Panc1 (cell line): ENCODE results near the gene WASHC3. TPM values are rescaled to one million over a fixed set of nuclear protein-coding genes. Genes with fewer than 3 reads are reported as not detected.

Experiments used
- ATAC-seq: fragments of 200-7000 bp; cut with Tn5 transposase; 2 replicates; pipeline ENCODE4 v1.9.1; 2020; ENCODE audit warnings: mild to moderate bottlenecking, moderate library complexity
- Bru-seq: library from RNA; stranded (reverse); fragments of 400-500 nt; gene quantifications from one replicate; lab custom pipeline; 2021; lab: Mats Ljungman, UMichigan
- BruChase-seq, 2 experiments: library from RNA; stranded (reverse); fragments of 400-500 nt; gene quantifications; one replicate each; lab custom pipeline; 2021; lab: Mats Ljungman, UMichigan
- BruUV-seq: library from RNA; stranded (reverse); fragments of 400-500 nt; replicated peaks from 2 replicates; lab custom pipeline; 2021; lab: Mats Ljungman, UMichigan
- CTCF ChIA-PET: fragments of 300-600 bp; sonication (Branson Sonifier 250); formaldehyde crosslinking; loops from one replicate; lab custom pipeline; 2022; ENCODE audit warnings: antibody characterized with exemption; lab: Charles Lee
- POLR2A ChIA-PET: fragments of 300-600 bp; sonication (Branson Sonifier 250); formaldehyde crosslinking; loops from one replicate; lab custom pipeline; 2022; ENCODE audit warnings: antibody characterized with exemption; lab: Charles Lee
- DNase-seq: peaks from one replicate; pipeline ENCODE4 v3.0.0-alpha.2; 2010; ENCODE audit warnings: low read depth, low spot score
- H3K27ac ChIP-seq: 2 replicates; pipeline ENCODE4 v1.5.1; 2011; ENCODE audit warnings: mild to moderate bottlenecking, low read length, inconsistent platforms
- H3K27me3 ChIP-seq: fragments of 200-500 bp; sonication (Bioruptor generic); 2 replicates; pipeline ENCODE4 v1.6.0; 2014; ENCODE audit warnings: low read length, inconsistent platforms; ENCODE audit not compliant: control insufficient read depth, insufficient read depth
- H3K36me3 ChIP-seq: fragments of 200-500 bp; sonication (Bioruptor generic); 2 replicates; pipeline ENCODE4 v1.5.1; 2014; ENCODE audit warnings: inconsistent platforms, mild to moderate bottlenecking, low read length, moderate library complexity; ENCODE audit not compliant: control insufficient read depth, insufficient read depth
- H3K4me1 ChIP-seq: 2 replicates; pipeline ENCODE4 v1.5.1; 2011; ENCODE audit warnings: inconsistent platforms, mild to moderate bottlenecking, low read length, moderate library complexity; ENCODE audit not compliant: control insufficient read depth, insufficient read depth
- H3K4me3 ChIP-seq, 2 experiments: 2 replicates each; pipeline ENCODE4 v1.5.1; 2011 to 2012; ENCODE audit warnings: low read depth in 2 of 2, low read length in 2 of 2, mild to moderate bottlenecking in 2 of 2, inconsistent platforms in 1 of 2, moderate library complexity in 1 of 2
- H3K9me3 ChIP-seq: fragments of 200-500 bp; sonication (Bioruptor generic); 2 replicates; pipeline ENCODE4 v1.5.1; 2014; ENCODE audit warnings: low read depth, mild to moderate bottlenecking, inconsistent platforms, low read length, moderate library complexity; ENCODE audit not compliant: control insufficient read depth, insufficient read depth
- CTCF ChIP-seq: fragments of 450-650 bp; IDR thresholded peaks from 2 replicates; pipeline ENCODE4 v1.5.1; 2017; ENCODE audit warnings: mild to moderate bottlenecking
- POLR2AphosphoS5 ChIP-seq: IDR thresholded peaks from 2 replicates; pipeline ENCODE4 v1.6.1; 2012; ENCODE audit warnings: mild to moderate bottlenecking, low read depth, low read length, moderate library complexity
- REST ChIP-seq, 2 experiments: IDR thresholded peaks; 2 replicates each; pipeline ENCODE4 v1.6.1; 2011 to 2012; ENCODE audit warnings: low read depth in 2 of 2, control low read depth in 1 of 2, low read length in 1 of 2, mild to moderate bottlenecking in 1 of 2, moderate library complexity in 1 of 2; ENCODE audit not compliant: insufficient read depth in 1 of 2
- SIN3A ChIP-seq: IDR thresholded peaks from 2 replicates; pipeline ENCODE4 v1.6.1; 2012; ENCODE audit warnings: low read depth, mild to moderate bottlenecking, low read length, moderate library complexity, borderline replicate concordance; ENCODE audit not compliant: insufficient read depth
- TCF7L2 ChIP-seq: IDR thresholded peaks from 2 replicates; pipeline ENCODE4 v1.6.1; 2011; ENCODE audit warnings: mild to moderate bottlenecking, low read depth, low read length, inconsistent platforms
- in situ Hi-C: cut with HindIII; loops from 2 replicates; pipeline ENCODE4 v1.10.0; 2016; ENCODE audit warnings: low sequenced_read_pairs, low pct_unique_long_range_greater_than_20kb
- intact Hi-C: fragments of 100-400 bp; cut with micrococcal nuclease; formaldehyde crosslinking; loops from one replicate; pipeline ENCODE4 v1.10.0; 2022; ENCODE audit not compliant: unreplicated experiment
- long read RNA-seq: library from polyadenylated mRNA; unstranded; transcript quantifications from one replicate; pipeline ENCODE4 v2.0.0, GENCODE V29; 2021; ENCODE audit not compliant: unreplicated experiment
- polyA plus RNA-seq: library from polyadenylated mRNA; unstranded; fragments of >200 nt; gene quantifications from one replicate; pipeline ENCODE4 v1.2.1, GENCODE V29; 2012; ENCODE audit warnings: missing spikeins; ENCODE audit not compliant: insufficient read length
- total RNA-seq: library from RNA; stranded (reverse); gene quantifications from one replicate; pipeline ENCODE4 v1.2.1, GENCODE V29; 2021; ENCODE audit not compliant: unreplicated experiment

The WASHC3 gene
- total RNA-seq: 21.5 TPM
- 18.6 TPM for polyA plus RNA-seq
- percentile 62 among the genes with signal in this experiment for Bru-seq, nascent RNA
- percentile 59 among the genes with signal in this experiment for BruChase-seq, experiment 1, labeled RNA remaining after a 2-hour chase
- percentile 51 among the genes with signal in this experiment for BruChase-seq, experiment 2, labeled RNA remaining after a 6-hour chase
- long read RNA-seq, transcript WASHC3-201 (7 exons, 916 nt): major isoform, 11 of 24 reads
- long read RNA-seq, partial matches to known transcripts: 1 of 24 reads
- long read RNA-seq, other reads (novel, unspliced or antisense): 4 of 24 reads

DNA sequence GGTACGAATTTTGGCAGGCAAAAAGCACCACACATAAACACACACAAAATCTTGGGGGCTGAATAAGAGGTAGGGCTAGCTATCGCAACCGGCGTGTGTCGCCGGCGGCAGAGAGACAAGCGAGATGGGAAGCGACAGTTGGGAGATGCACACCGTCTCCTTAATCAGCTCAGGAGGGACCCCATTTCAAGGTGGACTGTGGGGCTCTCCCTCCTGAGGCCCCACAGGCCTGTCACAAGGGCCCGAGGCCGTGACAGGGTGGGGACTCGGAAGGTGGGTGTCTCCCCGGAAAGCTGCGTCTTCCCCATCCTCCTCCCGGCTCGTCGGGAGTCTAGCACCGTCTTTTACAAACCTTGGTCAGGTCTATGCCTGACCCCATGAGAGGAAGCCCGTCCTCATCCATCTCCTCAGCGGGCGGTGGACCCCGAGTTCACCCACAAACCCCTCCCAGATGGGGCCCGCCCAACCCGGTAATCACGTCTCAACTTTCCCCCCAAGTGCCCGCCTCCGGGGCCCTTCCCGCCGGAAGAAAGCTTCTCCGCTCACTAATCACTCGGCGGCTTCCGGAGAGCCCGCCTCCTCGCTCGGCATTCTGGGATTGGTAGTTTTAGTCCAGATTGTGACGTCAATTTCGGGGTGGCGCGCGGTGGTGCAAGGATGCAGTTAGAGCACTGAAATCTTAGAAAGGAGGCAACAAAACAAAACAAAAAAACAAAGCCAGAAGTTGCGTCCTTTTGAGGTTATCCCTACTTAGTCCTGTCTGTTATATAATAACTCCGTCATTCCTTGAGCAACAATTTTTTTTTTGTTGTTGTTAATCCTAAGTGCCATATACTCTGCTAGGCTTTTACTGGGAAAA lies at the start of gene WASHC3:
TSS of gene WASHC3 (minus strand) at position 432 of the 859 bp plus-strand sequence. CDS start at position 403, 29 bp downstream.
- DNase-seq (peak; percentile 64), ATAC-seq (peak; percentile 100)
- H3K27ac ChIP-seq: peak within 1 kb of the TSS; percentile 92
- no peaks in the 10 kb centered on the region; the same call in 1 of the 2 replicates for H3K36me3 ChIP-seq
- H3K4me1 ChIP-seq: no peaks in the 10 kb centered on the region
- CTCF ChIA-PET: no interaction called here
- intact Hi-C loops: no loop called here
- peak within 1 kb of the TSS; percentile 87 to 94 for H3K4me3 ChIP-seq
- BruUV-seq: TSS peak; percentile 83
- H3K27me3 ChIP-seq: no peaks in the 10 kb centered on the region
- TF ChIP-seq SIN3A (0 out of 2 replicates have a peak, but pooled peaks have one; percentile 47), POLR2AphosphoS5 (peak; percentile 71), TCF7L2 (no peak)
- POLR2A ChIA-PET: no interaction called here
- no peaks in the 10 kb centered on the region for H3K9me3 ChIP-seq
- in situ Hi-C loops: no loop called here

DNA sequence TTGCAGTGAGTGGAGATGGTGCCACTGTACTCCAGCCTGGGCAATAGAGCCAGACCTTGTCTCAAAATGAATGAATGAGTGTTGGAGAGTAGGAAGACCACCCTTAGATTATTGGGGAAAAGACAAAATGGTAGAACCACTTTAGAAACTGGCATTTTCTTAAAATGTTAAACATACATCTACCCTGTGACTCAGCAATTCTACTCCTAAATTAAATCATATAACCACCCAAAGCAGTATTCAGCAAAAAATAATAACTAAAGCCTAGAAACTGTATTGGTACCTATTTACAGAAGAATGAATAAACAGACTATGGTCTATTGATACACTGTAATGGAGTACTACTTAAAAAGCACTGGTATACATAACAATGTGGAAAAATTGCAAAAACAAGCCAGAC lies 49.0 kb upstream of the WASHC3 start:
- BruUV-seq: no TSS peak
- H3K27ac ChIP-seq: no peak overlapping the region
- CTCF ChIA-PET: no interaction called here

More for the DNA sequence above, 49.0 kb upstream of the WASHC3 start:
- in situ Hi-C loops (no loop called here), intact Hi-C loops (no loop called here)
- Histone ChIP-seq H3K9me3 (peaks cover 9% of the 10 kb centered on the region; the same call in 1 of the 2 replicates), H3K27me3 (no peaks in the 10 kb centered on the region), H3K4me3 (no peak overlapping the region), H3K36me3 (peaks cover 9% of the 10 kb centered on the region; the same call in 1 of the 2 replicates), H3K4me1 (no peaks in the 10 kb centered on the region)
- POLR2A ChIA-PET: no interaction called here
- DNase-seq (no peak), ATAC-seq (no peak)
- no peak for TF ChIP-seq SIN3A
- no peak for TF ChIP-seq CTCF
- no peak for TF ChIP-seq REST (IDR thresholded peaks at IDR 0.05; ENCODE audit: insufficient read depth in 1 of 2, low read depth in 2 of 2, low read length in 1 of 2)
- TF ChIP-seq POLR2AphosphoS5: no peak
- no peak for TF ChIP-seq TCF7L2
